ENCODE results near the gene PHLPP1. TPM values are rescaled to one million over a fixed set of nuclear protein-coding genes. Genes with fewer than 3 reads are reported as not detected.

PHLPP1 gene
- total RNA-seq, 4 donors from 2014 or later, result 28.1 to 56.6 (median 37.1) TPM

DNA sequence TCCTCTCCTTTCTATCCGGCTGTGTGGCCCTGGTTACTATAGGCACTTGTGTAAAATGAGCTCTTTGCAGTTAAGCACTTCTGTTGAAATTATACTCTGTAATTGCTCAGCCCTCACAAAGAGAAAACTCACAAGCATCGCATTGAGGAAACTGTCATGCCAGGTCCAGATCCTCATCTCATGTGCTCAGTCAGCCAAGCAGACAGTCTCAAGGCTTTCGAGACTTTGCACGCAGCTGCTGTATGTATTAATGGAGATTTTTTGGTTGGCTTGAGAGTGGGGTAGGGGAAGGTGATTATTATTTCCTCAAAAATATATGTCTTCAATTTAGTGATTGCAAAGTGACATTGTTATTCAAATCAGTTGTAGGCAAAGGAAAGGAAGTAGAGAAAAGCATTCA, 33.0 kb upstream of the PHLPP1 start:
- DNase-seq (ENCODE audit: low spot score in 2 of 2), result no peak
- Histone ChIP-seq H3K4me3 (no peak overlapping the region), H3K9me3 (no peaks in the 10 kb centered on the region), H3K27me3 (no peaks in the 10 kb centered on the region), H3K27ac (no peak overlapping the region), H3K36me3 (no peaks in the 10 kb centered on the region), H3K4me1 (no peaks in the 10 kb centered on the region)
- TF ChIP-seq, protein P1, sequence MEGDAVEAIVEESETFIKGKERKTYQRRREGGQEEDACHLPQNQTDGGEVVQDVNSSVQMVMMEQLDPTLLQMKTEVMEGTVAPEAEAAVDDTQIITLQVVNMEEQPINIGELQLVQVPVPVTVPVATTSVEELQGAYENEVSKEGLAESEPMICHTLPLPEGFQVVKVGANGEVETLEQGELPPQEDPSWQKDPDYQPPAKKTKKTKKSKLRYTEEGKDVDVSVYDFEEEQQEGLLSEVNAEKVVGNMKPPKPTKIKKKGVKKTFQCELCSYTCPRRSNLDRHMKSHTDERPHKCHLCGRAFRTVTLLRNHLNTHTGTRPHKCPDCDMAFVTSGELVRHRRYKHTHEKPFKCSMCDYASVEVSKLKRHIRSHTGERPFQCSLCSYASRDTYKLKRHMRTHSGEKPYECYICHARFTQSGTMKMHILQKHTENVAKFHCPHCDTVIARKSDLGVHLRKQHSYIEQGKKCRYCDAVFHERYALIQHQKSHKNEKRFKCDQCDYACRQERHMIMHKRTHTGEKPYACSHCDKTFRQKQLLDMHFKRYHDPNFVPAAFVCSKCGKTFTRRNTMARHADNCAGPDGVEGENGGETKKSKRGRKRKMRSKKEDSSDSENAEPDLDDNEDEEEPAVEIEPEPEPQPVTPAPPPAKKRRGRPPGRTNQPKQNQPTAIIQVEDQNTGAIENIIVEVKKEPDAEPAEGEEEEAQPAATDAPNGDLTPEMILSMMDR (IDR thresholded peaks at IDR 0.05), result no peak
- TF ChIP-seq EP300 (IDR thresholded peaks at IDR 0.05), result no peak
- no peak for TF ChIP-seq POLR2AphosphoS5 (IDR thresholded peaks at IDR 0.05)
- TF ChIP-seq POLR2A (IDR thresholded peaks at IDR 0.05), result no peak
- WGBS, result 74% methylated on average over 4 of the region's 4 CpGs

DNA sequence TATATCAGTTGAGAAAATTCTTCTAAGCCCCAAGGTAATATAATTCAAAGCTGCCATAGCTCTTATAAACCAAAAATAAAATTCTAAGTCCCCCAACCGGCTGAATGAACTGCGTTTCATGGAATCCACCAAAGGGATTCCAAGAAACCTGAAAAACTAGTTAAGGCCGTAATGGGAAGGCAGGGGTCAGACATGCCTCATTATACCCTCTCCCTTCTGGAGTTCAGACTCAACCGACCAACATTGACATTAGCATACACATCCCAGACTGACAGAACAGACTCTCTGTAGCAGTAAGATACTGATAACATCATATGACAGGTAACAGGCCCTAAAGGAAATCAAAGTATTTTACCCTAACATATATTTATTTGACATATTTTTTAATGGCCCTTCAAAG, 31.4 kb upstream of the PHLPP1 start:
- Histone ChIP-seq H3K27ac (no peak overlapping the region), H3K4me1 (no peaks in the 10 kb centered on the region), H3K27me3 (no peaks in the 10 kb centered on the region), H3K36me3 (no peaks in the 10 kb centered on the region), H3K4me3 (no peak overlapping the region), H3K9me3 (peaks cover 5% of the 10 kb centered on the region)
- 74% methylated on average over 4 of the region's 4 CpGs for WGBS
- TF ChIP-seq EP300 (IDR thresholded peaks at IDR 0.05), result no peak
- no peak for TF ChIP-seq POLR2A (IDR thresholded peaks at IDR 0.05)
- TF ChIP-seq, protein P1 (IDR thresholded peaks at IDR 0.05), result no peak
- no peak for TF ChIP-seq POLR2AphosphoS5 (IDR thresholded peaks at IDR 0.05)
- no peak for DNase-seq (ENCODE audit: low spot score in 2 of 2)

DNA sequence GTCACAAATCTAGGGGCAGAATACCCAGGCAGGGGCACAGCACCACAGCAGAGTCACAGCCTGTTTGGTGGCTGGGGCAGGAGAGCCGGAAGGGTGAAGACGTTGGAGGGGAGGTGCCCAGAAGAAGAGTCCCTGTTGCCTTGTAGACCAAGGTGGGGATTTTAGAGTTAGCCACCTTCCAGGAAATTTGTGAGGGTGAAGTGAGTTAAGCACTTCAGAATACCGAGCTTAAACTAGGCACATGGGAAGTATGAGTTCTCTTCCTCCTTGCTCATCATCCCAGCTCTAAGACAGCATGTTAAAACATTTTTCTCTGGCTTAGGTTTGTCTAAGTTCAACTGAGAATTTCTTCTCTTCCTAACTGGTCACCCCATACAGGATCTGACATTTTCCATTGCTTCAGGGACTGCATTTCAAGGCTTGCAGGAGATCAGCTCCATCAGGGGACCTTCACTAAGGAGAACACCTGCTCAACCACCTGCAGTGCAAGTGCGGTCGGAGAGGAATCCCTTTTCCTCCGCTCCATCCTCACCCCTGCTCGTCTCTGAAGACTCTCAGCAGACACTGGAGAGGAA, 26.5 kb upstream of the PHLPP1 start:
- Histone ChIP-seq H3K27me3 (no peaks in the 10 kb centered on the region), H3K36me3 (no peaks in the 10 kb centered on the region), H3K4me1 (no peaks in the 10 kb centered on the region), H3K9me3 (peaks cover 5% of the 10 kb centered on the region), H3K4me3 (no peak overlapping the region), H3K27ac (no peak overlapping the region)
- TF ChIP-seq, protein P1 (IDR thresholded peaks at IDR 0.05), result no peak
- no peak for TF ChIP-seq EP300 (IDR thresholded peaks at IDR 0.05)
- no peak for TF ChIP-seq POLR2A (IDR thresholded peaks at IDR 0.05)
- TF ChIP-seq POLR2AphosphoS5 (IDR thresholded peaks at IDR 0.05), result no peak
- 95% methylated on average over 7 of the region's 7 CpGs for WGBS
- no peak for DNase-seq (ENCODE audit: low spot score in 2 of 2)

GRCh38 chr18:62690236-62690815, 25.0 kb upstream of the PHLPP1 start:
- DNase-seq (ENCODE audit: low spot score in 2 of 2), result no peak
- peak overlapping the region; percentile 1 for H3K4me3 ChIP-seq
- TF ChIP-seq, protein P1 (IDR thresholded peaks at IDR 0.05), result no peak
- TF ChIP-seq POLR2AphosphoS5 (IDR thresholded peaks at IDR 0.05) (no peak), EP300 (IDR thresholded peaks at IDR 0.05) (no peak), POLR2A (IDR thresholded peaks at IDR 0.05) (no peak)

GRCh38 chr18:62693659-62694058, 21.7 kb upstream of the PHLPP1 start:
- TF ChIP-seq EP300 (IDR thresholded peaks at IDR 0.05), result no peak
- no peak for TF ChIP-seq POLR2A (IDR thresholded peaks at IDR 0.05)
- TF ChIP-seq POLR2AphosphoS5 (IDR thresholded peaks at IDR 0.05), result no peak
- TF ChIP-seq, protein P1 (IDR thresholded peaks at IDR 0.05), result no peak
- H3K4me1 ChIP-seq, result no peaks in the 10 kb centered on the region
- 59% methylated on average over 1 of the region's 1 CpG for WGBS
- H3K36me3 ChIP-seq, result no peaks in the 10 kb centered on the region
- H3K27me3 ChIP-seq, result no peaks in the 10 kb centered on the region
- H3K4me3 ChIP-seq, result no peak overlapping the region
- H3K27ac ChIP-seq, result no peak overlapping the region
- DNase-seq (ENCODE audit: low spot score in 2 of 2), result no peak
- H3K9me3 ChIP-seq, result peaks cover under 1% of the 10 kb centered on the region

More at GRCh38 chr18:62690236-62690815, 25.0 kb upstream of the PHLPP1 start:
- no peaks in the 10 kb centered on the region for H3K27me3 ChIP-seq
- H3K4me1 ChIP-seq, result no peaks in the 10 kb centered on the region
- no peaks in the 10 kb centered on the region for H3K36me3 ChIP-seq
- H3K27ac ChIP-seq, result peak overlapping the region; percentile 27
- 55% methylated on average over 6 of the region's 6 CpGs for WGBS
- peaks cover 5% of the 10 kb centered on the region for H3K9me3 ChIP-seq

All from suprapubic skin (tissue), 4 donors.